Retina (tissue), 1 donor: Measurements from ENCODE around the gene EPAS1.
"Not testable (repeated sequence)": the region's sequence is repeated elsewhere in the genome, so short reads cannot be mapped to it uniquely, and the experiment has no call there.

Experiments
- DNase-seq: peaks from one replicate; pipeline ENCODE4 v3.0.0-alpha.2; 2016

Gene EPAS1

GRCh38 chr2:46384457-46384815 lies 87.2 kb downstream of the EPAS1 start:
- DNase-seq: no peak

GRCh38 chr2:46385786-46386577 lies 88.8 kb downstream of the EPAS1 start:
- no peak for DNase-seq

DNA sequence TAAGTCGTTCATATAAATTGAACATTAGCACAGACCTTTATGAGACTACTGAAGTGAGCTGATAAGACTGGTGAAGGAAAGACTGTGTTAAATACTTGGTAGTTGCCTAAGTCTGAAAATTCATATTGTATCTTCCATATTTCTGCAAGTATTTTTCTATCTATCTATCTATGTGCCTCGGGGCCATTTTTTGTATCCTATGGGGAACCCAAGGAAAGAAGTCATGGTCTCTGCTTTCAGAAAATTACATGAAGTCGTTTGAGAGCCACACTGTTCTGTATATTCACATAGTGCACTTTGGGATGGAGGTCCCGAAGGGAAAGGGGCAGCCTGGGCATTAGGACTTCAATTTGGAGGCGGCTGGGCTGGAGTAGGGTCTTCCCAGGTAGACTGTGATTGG lies 89.6 kb downstream of the EPAS1 start:
- no peak for DNase-seq

GRCh38 chr2:46387292-46387691 lies 90.1 kb downstream of the EPAS1 start:
- no peak for DNase-seq

- DNase-seq: no peak
Observed at GRCh38 chr2:46387886-46388515, 90.8 kb downstream of the EPAS1 start.

DNA sequence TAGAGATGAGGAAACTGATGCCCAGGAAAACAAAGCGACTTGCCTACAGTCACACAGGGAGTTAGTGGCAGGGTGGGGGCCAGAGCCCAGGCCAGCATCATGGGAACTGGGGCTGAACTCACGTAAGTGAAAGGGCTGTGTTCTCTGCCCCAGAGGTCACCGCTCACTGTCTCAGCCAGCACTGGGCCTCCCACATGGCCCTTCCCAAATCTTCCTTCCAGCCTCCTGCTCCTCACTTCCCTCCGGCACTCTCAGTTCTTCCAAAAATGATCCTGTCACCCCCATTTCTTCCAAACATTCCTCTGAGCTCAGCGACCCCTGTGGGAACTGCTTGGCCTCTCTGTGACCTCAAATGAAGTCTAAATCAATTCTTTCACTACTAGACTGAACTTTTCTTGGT lies 91.7 kb downstream of the EPAS1 start:
- no peak for DNase-seq

- no peak for DNase-seq
Observed at GRCh38 chr2:46389417-46389916, 92.3 kb downstream of the EPAS1 start.

- no peak for DNase-seq
Observed at GRCh38 chr2:46390036-46390435, 92.8 kb downstream of the EPAS1 start.

DNA sequence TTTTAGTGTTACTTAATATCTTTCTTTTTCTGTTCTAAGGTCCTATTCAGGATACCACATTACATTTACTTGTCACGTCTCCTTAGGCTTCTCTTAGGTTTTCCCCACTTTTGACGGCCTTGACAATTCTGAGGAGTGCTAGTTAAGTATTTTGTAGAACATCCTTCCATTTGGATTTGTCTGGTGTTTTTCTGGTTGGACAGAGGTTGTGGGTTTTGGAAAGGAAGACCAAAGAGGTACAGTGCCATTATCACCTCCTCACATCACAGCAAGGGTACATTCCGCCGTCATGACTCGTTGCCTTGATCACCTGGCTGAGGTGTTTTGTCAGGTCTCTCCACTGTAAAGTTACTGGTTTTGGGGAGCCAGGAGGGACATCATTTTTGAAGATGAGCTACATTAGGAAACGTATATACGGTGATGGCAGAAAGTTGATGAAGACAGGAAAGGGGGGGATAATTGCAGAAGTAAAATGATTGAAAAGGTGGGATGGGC lies 93.7 kb downstream of the EPAS1 start:
- DNase-seq: no peak

GRCh38 chr2:46392561-46393346 lies 95.5 kb downstream of the EPAS1 start:
- DNase-seq: peak; percentile 82

DNA sequence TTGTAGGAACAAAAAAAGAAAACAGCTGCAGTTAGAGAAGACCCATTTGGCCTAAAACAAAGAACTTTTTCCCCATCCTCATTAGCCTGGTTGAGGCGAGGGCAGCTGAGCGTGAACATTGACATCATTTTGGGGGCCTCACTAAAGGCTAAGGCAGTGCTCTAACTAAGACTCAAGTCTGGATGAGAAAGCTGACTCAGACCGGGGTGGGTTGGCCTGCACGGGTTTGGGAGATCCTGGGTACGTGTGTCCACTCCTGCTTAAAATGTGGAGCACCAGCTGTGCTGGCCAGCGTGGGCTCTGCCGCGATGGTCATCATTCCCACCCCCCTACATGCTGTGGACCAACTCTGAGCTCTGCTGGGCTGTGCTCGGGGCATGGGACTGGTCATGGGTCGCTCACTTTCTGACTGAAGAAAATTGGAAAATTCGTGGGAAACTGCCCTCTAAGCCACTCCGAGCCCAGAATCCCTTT lies 96.2 kb downstream of the EPAS1 start:
- no peak for DNase-seq

DNA sequence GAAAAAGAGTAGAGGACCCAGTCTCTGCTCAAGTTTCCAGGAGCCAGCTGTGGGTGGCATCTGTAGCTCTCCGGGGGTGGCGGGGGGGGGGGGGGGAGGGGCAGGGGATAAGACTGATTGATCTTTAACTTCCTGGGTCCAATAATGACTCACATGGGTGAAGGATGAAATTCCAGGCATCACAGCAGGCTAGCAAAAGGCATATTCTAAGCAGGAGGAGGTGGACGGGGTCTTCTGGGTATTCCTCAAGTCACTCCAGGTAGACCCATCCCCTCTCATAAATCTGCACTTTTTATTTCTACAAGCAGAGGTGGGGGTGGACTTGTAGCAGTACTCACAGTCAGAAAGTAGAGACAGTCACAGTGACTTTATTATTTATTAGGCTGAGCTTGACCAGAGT lies 96.7 kb downstream of the EPAS1 start:
- DNase-seq: no peak

GRCh38 chr2:46394649-46395510 lies 97.7 kb downstream of the EPAS1 start:
- no peak for DNase-seq

DNA sequence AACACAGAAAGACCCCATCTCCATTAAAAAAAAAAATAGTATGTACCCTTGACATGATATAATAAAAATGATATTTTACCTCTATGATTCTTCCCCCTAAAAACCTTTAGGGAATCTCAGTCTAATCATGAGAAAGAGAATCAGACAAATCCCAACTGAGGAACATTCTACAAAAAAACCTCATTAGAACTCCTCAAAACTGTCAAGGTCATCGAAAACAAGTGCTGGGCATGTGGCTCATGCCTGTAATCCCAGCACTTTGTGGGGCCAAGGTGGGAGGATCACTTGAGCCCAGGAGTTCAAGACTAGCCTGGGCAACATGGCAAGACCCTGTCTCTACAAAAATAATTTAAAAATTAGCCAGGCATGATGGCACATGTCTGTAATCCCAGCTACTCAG lies 98.5 kb downstream of the EPAS1 start:
- not testable (repeated sequence) for DNase-seq

DNA sequence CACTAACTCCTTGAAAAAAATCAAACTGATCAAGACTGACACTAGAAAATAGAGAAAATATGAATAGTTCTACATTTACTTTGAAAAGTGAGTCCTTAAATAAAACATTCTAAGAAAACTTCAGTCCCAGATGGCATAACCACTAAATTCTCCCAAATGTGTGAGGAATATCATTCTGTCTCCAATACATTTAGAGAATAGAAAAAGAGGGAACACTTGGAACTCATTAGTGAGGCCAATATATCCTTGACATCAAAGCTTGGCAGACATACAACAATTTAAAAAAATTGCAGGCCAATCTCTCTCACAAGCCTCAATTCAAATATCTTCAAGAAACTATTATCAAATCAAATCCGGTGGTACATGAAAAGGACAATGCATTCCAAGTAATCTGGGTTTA lies 102.8 kb downstream of the EPAS1 start:
- DNase-seq: no peak

DNA sequence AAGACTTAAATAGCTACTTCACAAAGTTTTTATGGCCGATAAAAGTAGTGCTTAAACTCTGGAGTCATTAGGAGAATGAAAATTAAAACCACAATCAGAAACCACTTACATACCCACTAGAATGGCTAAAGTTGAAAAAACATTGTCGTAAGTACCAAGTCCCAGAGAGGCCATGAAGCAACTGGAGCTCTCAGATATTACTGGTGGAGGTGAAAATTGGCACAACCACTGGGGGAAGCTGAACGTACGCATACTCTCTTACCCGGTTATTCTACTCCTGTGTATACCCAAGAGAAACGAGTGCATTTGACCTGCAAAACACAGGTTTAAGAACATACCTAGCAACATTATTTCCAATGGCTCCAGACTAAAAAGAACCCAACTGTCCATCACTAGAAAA lies 105.7 kb downstream of the EPAS1 start:
- no peak for DNase-seq

GRCh38 chr2:46404181-46404759 lies 107.1 kb downstream of the EPAS1 start:
- no peak for DNase-seq

GRCh38 chr2:46407852-46408455 lies 110.7 kb downstream of the EPAS1 start:
- no peak for DNase-seq

GRCh38 chr2:46409756-46410155 lies 112.5 kb downstream of the EPAS1 start:
- no peak for DNase-seq

DNA sequence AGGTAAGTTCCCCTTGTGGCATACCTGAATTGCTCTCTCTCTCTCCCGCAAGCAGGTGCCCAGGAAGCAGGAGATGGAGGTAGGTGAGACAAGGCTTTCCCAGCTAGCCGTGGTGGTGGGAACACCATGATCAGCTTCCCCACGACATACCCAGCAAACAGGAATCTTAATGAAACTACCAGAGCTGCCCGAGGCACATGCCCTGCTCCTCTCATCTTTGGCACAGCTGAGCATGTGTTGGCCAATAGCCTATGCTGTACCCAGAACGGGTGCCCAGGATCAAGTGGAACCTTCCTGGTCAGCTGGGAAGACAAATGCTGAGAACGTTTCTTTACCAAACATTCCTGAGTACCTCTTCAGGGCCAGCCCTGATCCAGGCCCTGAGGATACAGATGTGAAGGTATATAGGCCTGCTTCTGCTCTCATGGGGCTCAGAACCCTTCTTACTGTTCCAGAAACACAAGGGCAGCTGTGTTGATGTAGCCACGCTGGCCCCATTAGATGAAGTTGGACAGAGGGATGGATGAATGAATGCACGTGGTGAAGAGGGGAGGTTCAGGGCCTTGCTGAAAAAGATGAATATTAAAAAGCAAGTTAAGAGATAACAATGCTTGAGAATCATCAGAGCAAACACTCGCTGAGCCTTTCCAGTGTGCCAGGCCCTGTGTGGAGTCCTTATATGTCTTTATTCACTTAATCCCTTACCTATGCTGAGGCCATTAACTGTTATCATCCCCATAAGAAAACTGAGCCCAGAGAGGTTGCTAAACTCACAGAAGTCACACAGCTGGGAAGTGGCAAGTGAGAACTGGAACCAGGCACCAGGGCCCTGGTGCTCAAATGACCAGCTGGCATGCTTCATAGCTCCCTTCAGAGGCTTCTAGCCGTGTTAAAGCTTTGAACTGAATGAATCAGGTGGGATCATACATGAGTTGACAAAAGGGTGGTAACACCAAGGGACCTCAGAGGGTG lies 113.4 kb downstream of the EPAS1 start:
- DNase-seq: no peak
